GM12878 (cell line): ENCODE data around the gene RAP1GAP. TPM values are rescaled to one million over a fixed set of nuclear protein-coding genes. Genes with fewer than 3 reads are reported as not detected.

Experiments
- ATAC-seq: fragments of 200-7000 bp; cut with Tn5 transposase; 3 replicates; pipeline ENCODE4 v1.9.1; 2020; ENCODE audit warnings: mild to moderate bottlenecking, moderate library complexity
- BruUV-seq: library from RNA; stranded (reverse); fragments of 400-500 nt; replicated peaks from 2 replicates; lab custom pipeline; 2021; lab: Mats Ljungman, UMichigan
- CTCF ChIA-PET: fragments of 300-600 bp; sonication (Branson Sonifier 250); formaldehyde crosslinking; extraction: SDS; loops from one replicate; lab custom pipeline; 2021; ENCODE audit warnings: inconsistent platforms; lab: Yijun Ruan, JAX
- POLR2A ChIA-PET: fragments of 350-600 bp; formaldehyde crosslinking; extraction: SDS; loops from one replicate; lab custom pipeline; 2021; ENCODE audit warnings: inconsistent platforms; lab: Charles Lee
- RAD21 ChIA-PET: fragments of 300-600 bp; sonication (Branson Sonifier 250); formaldehyde crosslinking; loops from one replicate; lab custom pipeline; 2023; ENCODE audit warnings: antibody characterized with exemption; ENCODE audit not compliant: unreplicated experiment; lab: Charles Lee
- SMC1A ChIA-PET: fragments of 300-600 bp; sonication (Branson Sonifier 250); formaldehyde crosslinking; loops from one replicate; lab custom pipeline; 2023; ENCODE audit not compliant: unreplicated experiment, uncharacterized antibody; lab: Charles Lee
- DNase-seq: peaks from one replicate; pipeline ENCODE4 v3.0.0-alpha.2; 2011; ENCODE audit warnings: low read depth, low spot score
- FAIRE-seq: peaks from 3 replicates; lab custom pipeline; 2011; peaks lifted over from hg19 to GRCh38; lab: Jason Lieb, UNC
- H2AFZ ChIP-seq: 2 replicates; pipeline ENCODE4 v1.6.0; 2011; ENCODE audit warnings: low read depth, low read length, control low read depth; ENCODE audit not compliant: control insufficient read depth
- H3K27ac ChIP-seq: 2 replicates; pipeline ENCODE4 v1.5.1; 2011; ENCODE audit warnings: control low read depth; ENCODE audit not compliant: control insufficient read depth, insufficient read depth
- H3K27me3 ChIP-seq, 2 experiments: replicated peaks in 1 of 2; 2 replicates each; pipeline versions ENCODE4 v1.6.0 to v1.6.1; 2011; ENCODE audit warnings: low read length in 1 of 2; ENCODE audit not compliant: control insufficient read depth in 2 of 2, insufficient read depth in 2 of 2
- H3K36me3 ChIP-seq, 2 experiments: 2 replicates each; pipeline ENCODE4 v1.5.1; 2011; ENCODE audit warnings: low read length in 1 of 2; ENCODE audit not compliant: control insufficient read depth in 2 of 2, insufficient read depth in 2 of 2
- H3K4me1 ChIP-seq: 2 replicates; pipeline ENCODE4 v1.6.1; 2011; ENCODE audit warnings: mild to moderate bottlenecking, low read length, moderate library complexity, mixed read lengths; ENCODE audit not compliant: control insufficient read depth, insufficient read depth
- H3K4me2 ChIP-seq: 2 replicates; pipeline ENCODE4 v1.6.0; 2011; ENCODE audit warnings: control low read depth; ENCODE audit not compliant: control insufficient read depth, insufficient read depth
- H3K4me3 ChIP-seq: fragments of 200-600 bp; sonication (generic); 2 replicates; pipeline ENCODE4 v1.5.1; 2016
- H3K79me2 ChIP-seq: 2 replicates; pipeline ENCODE4 v1.6.0; 2011; ENCODE audit warnings: low read length; ENCODE audit not compliant: control insufficient read depth, insufficient read depth
- H3K9ac ChIP-seq: 2 replicates; pipeline ENCODE4 v1.8.0; 2011; ENCODE audit warnings: low read length, control low read depth, mixed read lengths; ENCODE audit not compliant: control insufficient read depth, insufficient read depth
- H3K9me3 ChIP-seq: replicated peaks from 3 replicates; pipeline ENCODE4 v1.5.1; 2011; ENCODE audit warnings: mild to moderate bottlenecking, low read length; ENCODE audit not compliant: control insufficient read depth, insufficient read depth
- H4K20me1 ChIP-seq: 2 replicates; pipeline ENCODE4 v1.6.0; 2011; ENCODE audit not compliant: control insufficient read depth, insufficient read depth
- KDM1A ChIP-seq: fragments of 200-600 bp; sonication (generic); IDR thresholded peaks from 2 replicates; pipeline ENCODE4 v1.6.1; 2016; ENCODE audit warnings: borderline replicate concordance
- SIN3A ChIP-seq: IDR thresholded peaks from 2 replicates; pipeline ENCODE4 v1.6.1; 2012; ENCODE audit warnings: low read depth, low read length, improper control_type of control experiment
- SMC3 ChIP-seq: IDR thresholded peaks from 2 replicates; pipeline ENCODE4 v1.6.1; 2011; ENCODE audit warnings: low read length, improper control_type of control experiment, borderline replicate concordance
- SREBF1 ChIP-seq: IDR thresholded peaks from 2 replicates; pipeline ENCODE4 v1.6.1; 2012; ENCODE audit warnings: mild to moderate bottlenecking, low read length
- STAT3 ChIP-seq: IDR thresholded peaks from 2 replicates; pipeline ENCODE4 v1.6.1; 2011; ENCODE audit warnings: low read depth, low read length, improper control_type of control experiment
- TARDBP ChIP-seq: IDR thresholded peaks from 2 replicates; pipeline ENCODE4 v1.6.1; 2016; ENCODE audit warnings: borderline replicate concordance
- ZBTB40 ChIP-seq: fragments of 450-650 bp; IDR thresholded peaks from 2 replicates; pipeline ENCODE4 v1.6.1; 2016; ENCODE audit warnings: mild to moderate bottlenecking, moderate library complexity, borderline replicate concordance
- WGBS: methylation state at CpG from one replicate; pipeline ENCODE4 v1.1.6; 2016; ENCODE audit warnings: low lambda C conversion rate; ENCODE audit not compliant: insufficient replicate concordance, insufficient coverage; ENCODE audit errors: missing lambda C conversion rate; 5-methylcytosine and 5-hydroxymethylcytosine counted together
- in situ Hi-C: fragments of 300-500 bp; cut with MboI; formaldehyde crosslinking; loops from 9 replicates; pipeline ENCODE4 v1.14.3; 2018; ENCODE audit warnings: mixed read lengths
- intact Hi-C: fragments of 100-400 bp; cut with micrococcal nuclease; formaldehyde crosslinking; loops from one replicate; pipeline ENCODE4 v1.14.2; 2022; ENCODE audit not compliant: unreplicated experiment
- polyA plus RNA-seq, 11 experiments: library from polyadenylated mRNA; depleted of rRNA in 4 of 11; unstranded in 6 of 11; stranded (reverse) in 5 of 11; fragments of >200 nt; fragmentation: Nextera tagmentation in 4 of 11; fragmentation: Illumina TruSeq in 1 of 11; extraction: Ambion mirVana in 4 of 11; extraction: Trizol in 1 of 11; gene quantifications; 1 replicate in 1 of 11; 2 replicates in 10 of 11; pipeline versions ENCODE4 v1.2.1 to v1.2.3, GENCODE V29; 2011 to 2016; ENCODE audit warnings: inconsistent platforms in 2 of 11, missing spikeins in 2 of 11, low read depth in 1 of 11
- total RNA-seq, 4 experiments: library from RNA; depleted of rRNA in 3 of 4; stranded (reverse); fragments of >200 nt in 3 of 4; fragmentation: Illumina TruSeq in 1 of 4; extraction: Trizol in 1 of 4; gene quantifications; 2 replicates each; pipeline versions ENCODE4 v1.2.1 to v1.2.3, GENCODE V29; 2013 to 2021
- TF ChIP-seq, protein P1 (sequence below): IDR thresholded peaks from 2 replicates; pipeline ENCODE4 v1.6.1; 2011; ENCODE audit warnings: low read depth, low read length, improper control_type of control experiment, borderline replicate concordance

RAP1GAP gene
- total and polyA plus RNA-seq, 10 of the 15 experiments (the other 5 are each of a cell fraction or from before 2014, with no cell fraction given): 0.04 to 0.96 (median 0.09) TPM; not detected in 3

GRCh38 chr1:21645550-21645949 lies 23.6 kb downstream of the RAP1GAP start (continued):
- TF ChIP-seq ZBTB40: no peak
- TF ChIP-seq STAT3: no peak
- TF ChIP-seq, all 136 proteins: peak for 0

DNA sequence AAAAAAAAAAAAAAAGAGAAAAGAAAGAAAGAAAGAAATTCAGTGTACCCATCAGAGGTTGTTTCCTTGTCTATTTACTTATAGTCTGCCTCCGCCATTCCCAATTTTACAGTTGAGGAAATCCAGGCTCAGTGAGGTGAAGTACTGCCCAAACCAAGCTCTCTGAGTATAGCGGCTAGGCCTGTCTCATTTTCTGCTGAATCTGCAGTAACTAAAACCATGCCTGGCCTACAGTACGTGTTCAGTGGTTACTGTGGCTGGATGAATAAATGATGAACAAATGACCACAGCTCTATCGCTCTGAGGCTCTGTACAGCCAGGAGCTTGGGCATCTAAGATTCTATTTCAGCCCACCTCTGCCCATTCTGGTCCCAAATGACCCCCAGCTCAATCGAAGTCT lies 24.3 kb downstream of the RAP1GAP start:
- H4K20me1 ChIP-seq: no peaks in the 10 kb centered on the region
- H3K4me2 ChIP-seq: no peak overlapping the region
- H2AFZ ChIP-seq: no peak overlapping the region
- no TSS peak for BruUV-seq
- H3K27me3 ChIP-seq: peaks cover 0 to 2% of the 10 kb centered on the region in 2 experiments; a peak in 2 of 4 replicates
- ChIA-PET POLR2A (no interaction called here), SMC1A (no interaction called here), RAD21 (no interaction called here), CTCF (interaction anchor here (0.5 to 1.0 kb wide), 3 partner anchors 15 to 631 kb away, joined by 3 read pairs; no protein-coding TSS in a partner anchor)
- 47% methylated on average over 5 of the region's 5 CpGs for WGBS
- no peak overlapping the region for H3K4me3 ChIP-seq
- FAIRE-seq (no peak), DNase-seq (no peak), ATAC-seq (no peak)
- TF ChIP-seq SIN3A (no peak), SREBF1 (no peak), SMC3 (no peak), KDM1A (no peak), TARDBP (no peak)
- TF ChIP-seq, protein P1, sequence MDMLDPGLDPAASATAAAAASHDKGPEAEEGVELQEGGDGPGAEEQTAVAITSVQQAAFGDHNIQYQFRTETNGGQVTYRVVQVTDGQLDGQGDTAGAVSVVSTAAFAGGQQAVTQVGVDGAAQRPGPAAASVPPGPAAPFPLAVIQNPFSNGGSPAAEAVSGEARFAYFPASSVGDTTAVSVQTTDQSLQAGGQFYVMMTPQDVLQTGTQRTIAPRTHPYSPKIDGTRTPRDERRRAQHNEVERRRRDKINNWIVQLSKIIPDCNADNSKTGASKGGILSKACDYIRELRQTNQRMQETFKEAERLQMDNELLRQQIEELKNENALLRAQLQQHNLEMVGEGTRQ: no peak
- in situ Hi-C loops: no loop called here
- H3K27ac ChIP-seq: no peak overlapping the region
- H3K79me2 ChIP-seq: no peaks in the 10 kb centered on the region
- no peaks in the 10 kb centered on the region for H3K4me1 ChIP-seq
- H3K36me3 ChIP-seq: no peaks in the 10 kb centered on the region
- no peaks in the 10 kb centered on the region for H3K9me3 ChIP-seq
- intact Hi-C loops: no loop called here
- no peak overlapping the region for H3K9ac ChIP-seq
